HG03175 (cell line): ENCODE results near the gene SYNPO2L.
"Not testable (repeated sequence)": the region's sequence is repeated elsewhere in the genome, so short reads cannot be mapped to it uniquely, and the experiment has no call there.

Source experiments
- ATAC-seq: cut with Tn5 transposase; IDR thresholded peaks from one replicate; pipeline ENCODE4 v1.9.1; 2021; ENCODE audit warnings: mild to moderate bottlenecking, moderate library complexity; ENCODE audit not compliant: unreplicated experiment

The SYNPO2L gene

GRCh38 chr10:73620974-73621373, 34.9 kb downstream of the SYNPO2L start:
- not testable (repeated sequence) for ATAC-seq

- not testable (repeated sequence) for ATAC-seq
Measured at GRCh38 chr10:73617143-73617542, 38.7 kb downstream of the SYNPO2L start.

GRCh38 chr10:73614720-73615119, 41.1 kb downstream of the SYNPO2L start:
- ATAC-seq, result no peak

- ATAC-seq, result no peak
Measured at GRCh38 chr10:73609116-73609515, 46.7 kb downstream of the SYNPO2L start.

- no peak for ATAC-seq
Measured at GRCh38 chr10:73601486-73601921, 54.3 kb downstream of the SYNPO2L start.

GRCh38 chr10:73597346-73597745, 58.5 kb downstream of the SYNPO2L start:
- ATAC-seq, result no peak
